HepG2 (cell line): Measurements from ENCODE around the gene ECSIT. TPM values are rescaled to one million over a fixed set of nuclear protein-coding genes. Genes with fewer than 3 reads are reported as not detected.

ENCODE experiments used
- ATF7-NPFF ChIP-seq: sonication (generic); formaldehyde crosslinking; IDR thresholded peaks from 2 replicates; pipeline ENCODE4 v1.8.1; 2023; ENCODE audit warnings: mild to moderate bottlenecking, low read depth, missing genetic modification reagents, moderate library complexity
- ERF ChIP-seq: IDR thresholded peaks from 2 replicates; pipeline ENCODE4 v1.6.1; 2018; ENCODE audit warnings: missing biosample characterization, missing genetic modification reagents
- GZF1 ChIP-seq: sonication (generic); formaldehyde crosslinking; IDR thresholded peaks from 2 replicates; pipeline ENCODE4 v1.5.1; 2020; ENCODE audit warnings: mild to moderate bottlenecking, missing genetic modification reagents
- RARG ChIP-seq: sonication (generic); formaldehyde crosslinking; IDR thresholded peaks from 2 replicates; pipeline ENCODE4 v1.4.0; 2020; ENCODE audit warnings: low read depth, mild to moderate bottlenecking, missing genetic modification reagents
- RORA ChIP-seq: sonication (generic); formaldehyde crosslinking; IDR thresholded peaks from 2 replicates; pipeline ENCODE4 v1.5.0; 2020; ENCODE audit warnings: mild to moderate bottlenecking, missing genetic modification reagents, moderate library complexity
- SOX6 ChIP-seq, 2 experiments: fragments of 450-650 bp in 1 of 2; sonication (generic) in 1 of 2; formaldehyde crosslinking in 1 of 2; IDR thresholded peaks; 2 replicates each; pipeline versions ENCODE4 v1.4.0 to v1.6.1; 2017 to 2020; ENCODE audit warnings: antibody characterized with exemption in 1 of 2, mild to moderate bottlenecking in 1 of 2, missing genetic modification reagents in 1 of 2
- STAT5B ChIP-seq: sonication (generic); formaldehyde crosslinking; IDR thresholded peaks from 2 replicates; pipeline ENCODE4 v1.4.0; 2020; ENCODE audit warnings: missing genetic modification reagents
- ZFX ChIP-seq: sonication (generic); formaldehyde crosslinking; IDR thresholded peaks from 2 replicates; pipeline ENCODE4 v1.4.0; 2020; ENCODE audit warnings: mild to moderate bottlenecking, low read depth, missing genetic modification reagents, moderate library complexity
- ZNF660 ChIP-seq: sonication (generic); formaldehyde crosslinking; IDR thresholded peaks from 2 replicates; pipeline ENCODE4 v1.5.1; 2020; ENCODE audit warnings: mild to moderate bottlenecking, low read depth, missing genetic modification reagents, borderline replicate concordance
- polyA plus RNA-seq, 8 experiments: library from polyadenylated mRNA; depleted of rRNA in 3 of 8; stranded (reverse) in 7 of 8; unstranded in 1 of 8; fragments of >200 nt; fragmentation: Illumina TruSeq in 4 of 8; extraction: Trizol in 4 of 8; gene quantifications; 2 replicates each; pipeline versions ENCODE4 v1.2.1 to v1.2.3, GENCODE V29; 2011 to 2016; ENCODE audit warnings: low read depth in 4 of 8, missing spikeins in 1 of 8, mixed read lengths in 1 of 8; ENCODE audit not compliant: insufficient read depth in 1 of 8
- total RNA-seq, 5 experiments: library from RNA; depleted of rRNA; stranded (reverse); fragments of >200 nt; fragmentation: Illumina TruSeq; extraction: Trizol; gene quantifications; 2 replicates each; pipeline ENCODE4 v1.2.3, GENCODE V29; 2016; ENCODE audit warnings: low read depth in 1 of 5
- TF ChIP-seq, protein P1 (sequence below): sonication (generic); formaldehyde crosslinking; IDR thresholded peaks from 2 replicates; pipeline ENCODE4 v1.5.1; 2020; ENCODE audit warnings: mild to moderate bottlenecking, missing genetic modification reagents, moderate library complexity
- TF ChIP-seq, protein P2 (sequence below): sonication (generic); formaldehyde crosslinking; IDR thresholded peaks from 2 replicates; pipeline ENCODE4 v1.4.0; 2020; ENCODE audit warnings: low read depth, missing genetic modification reagents
- TF ChIP-seq, protein P3 (sequence below): sonication (generic); formaldehyde crosslinking; IDR thresholded peaks from 2 replicates; pipeline ENCODE4 v1.4.0; 2020; ENCODE audit warnings: missing genetic modification reagents
- TF ChIP-seq, protein P4 (sequence below): sonication (generic); formaldehyde crosslinking; IDR thresholded peaks from 2 replicates; pipeline ENCODE4 v1.9.0; 2021; ENCODE audit warnings: missing genetic modification reagents, mild to moderate bottlenecking, borderline replicate concordance

Gene ECSIT
- total and polyA plus RNA-seq, 2 of the 13 experiments (the other 11 are each of a cell fraction or from before 2014, with no cell fraction given): 36.4 to 62.3 TPM

DNA sequence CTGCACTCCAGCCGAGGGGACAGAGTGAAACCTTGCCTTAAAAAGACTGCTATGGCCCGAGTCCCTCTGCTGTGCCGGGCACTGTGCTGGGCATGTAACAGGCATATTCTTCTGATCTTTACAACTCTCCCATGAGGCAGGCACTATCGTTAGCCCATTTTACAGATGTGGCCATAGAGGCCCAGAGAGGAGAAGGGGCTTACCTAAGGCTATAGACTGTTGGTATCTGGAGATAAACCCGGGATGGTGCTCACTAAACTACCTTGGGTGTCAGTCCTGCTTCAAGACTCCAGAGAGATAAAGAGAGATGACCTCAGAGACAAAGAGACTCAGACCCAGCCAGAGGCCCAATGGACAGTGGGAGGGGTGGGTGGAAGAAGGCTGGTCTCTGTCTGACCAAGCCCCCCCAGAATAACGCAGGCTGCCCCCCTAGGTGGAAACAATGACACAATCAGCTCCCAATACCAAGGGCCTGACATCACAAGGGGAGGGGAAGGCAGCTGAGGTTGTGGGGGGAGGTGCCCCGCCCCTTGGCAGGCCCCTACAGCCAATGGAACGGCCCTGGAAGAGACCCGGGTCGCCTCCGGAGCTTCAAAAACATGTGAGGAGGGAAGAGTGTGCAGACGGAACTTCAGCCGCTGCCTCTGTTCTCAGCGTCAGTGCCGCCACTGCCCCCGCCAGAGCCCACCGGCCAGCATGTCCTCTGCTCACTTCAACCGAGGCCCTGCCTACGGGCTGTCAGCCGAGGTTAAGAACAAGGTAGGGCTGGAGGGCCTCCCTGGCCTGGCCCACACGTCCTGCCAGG lies 9.5 kb upstream of the ECSIT start, which contains the start of gene CNN1 (continued):
- TF ChIP-seq, protein P1, sequence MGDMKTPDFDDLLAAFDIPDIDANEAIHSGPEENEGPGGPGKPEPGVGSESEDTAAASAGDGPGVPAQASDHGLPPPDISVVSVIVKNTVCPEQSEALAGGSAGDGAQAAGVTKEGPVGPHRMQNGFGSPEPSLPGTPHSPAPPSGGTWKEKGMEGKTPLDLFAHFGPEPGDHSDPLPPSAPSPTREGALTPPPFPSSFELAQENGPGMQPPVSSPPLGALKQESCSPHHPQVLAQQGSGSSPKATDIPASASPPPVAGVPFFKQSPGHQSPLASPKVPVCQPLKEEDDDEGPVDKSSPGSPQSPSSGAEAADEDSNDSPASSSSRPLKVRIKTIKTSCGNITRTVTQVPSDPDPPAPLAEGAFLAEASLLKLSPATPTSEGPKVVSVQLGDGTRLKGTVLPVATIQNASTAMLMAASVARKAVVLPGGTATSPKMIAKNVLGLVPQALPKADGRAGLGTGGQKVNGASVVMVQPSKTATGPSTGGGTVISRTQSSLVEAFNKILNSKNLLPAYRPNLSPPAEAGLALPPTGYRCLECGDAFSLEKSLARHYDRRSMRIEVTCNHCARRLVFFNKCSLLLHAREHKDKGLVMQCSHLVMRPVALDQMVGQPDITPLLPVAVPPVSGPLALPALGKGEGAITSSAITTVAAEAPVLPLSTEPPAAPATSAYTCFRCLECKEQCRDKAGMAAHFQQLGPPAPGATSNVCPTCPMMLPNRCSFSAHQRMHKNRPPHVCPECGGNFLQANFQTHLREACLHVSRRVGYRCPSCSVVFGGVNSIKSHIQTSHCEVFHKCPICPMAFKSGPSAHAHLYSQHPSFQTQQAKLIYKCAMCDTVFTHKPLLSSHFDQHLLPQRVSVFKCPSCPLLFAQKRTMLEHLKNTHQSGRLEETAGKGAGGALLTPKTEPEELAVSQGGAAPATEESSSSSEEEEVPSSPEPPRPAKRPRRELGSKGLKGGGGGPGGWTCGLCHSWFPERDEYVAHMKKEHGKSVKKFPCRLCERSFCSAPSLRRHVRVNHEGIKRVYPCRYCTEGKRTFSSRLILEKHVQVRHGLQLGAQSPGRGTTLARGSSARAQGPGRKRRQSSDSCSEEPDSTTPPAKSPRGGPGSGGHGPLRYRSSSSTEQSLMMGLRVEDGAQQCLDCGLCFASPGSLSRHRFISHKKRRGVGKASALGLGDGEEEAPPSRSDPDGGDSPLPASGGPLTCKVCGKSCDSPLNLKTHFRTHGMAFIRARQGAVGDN (CRISPR knock-in tag): peak; percentile 42
- TF ChIP-seq ERF (CRISPR knock-in tag) (no peak), STAT5B (CRISPR knock-in tag) (no peak), RORA (CRISPR knock-in tag) (no peak), RARG (no peak), ZFX (CRISPR knock-in tag) (0 out of 2 replicates have a peak, but pooled peaks have one; percentile 25), GZF1 (CRISPR knock-in tag) (no peak), ZNF660 (CRISPR knock-in tag) (no peak), SOX6 (IDR thresholded peaks at IDR 0.05) (no peak), SOX6 (CRISPR knock-in tag; IDR thresholded peaks at IDR 0.05) (0 out of 2 replicates have a peak, but pooled peaks have one; percentile 14), ATF7-NPFF (CRISPR knock-in tag) (no peak)
- TF ChIP-seq, protein P2, sequence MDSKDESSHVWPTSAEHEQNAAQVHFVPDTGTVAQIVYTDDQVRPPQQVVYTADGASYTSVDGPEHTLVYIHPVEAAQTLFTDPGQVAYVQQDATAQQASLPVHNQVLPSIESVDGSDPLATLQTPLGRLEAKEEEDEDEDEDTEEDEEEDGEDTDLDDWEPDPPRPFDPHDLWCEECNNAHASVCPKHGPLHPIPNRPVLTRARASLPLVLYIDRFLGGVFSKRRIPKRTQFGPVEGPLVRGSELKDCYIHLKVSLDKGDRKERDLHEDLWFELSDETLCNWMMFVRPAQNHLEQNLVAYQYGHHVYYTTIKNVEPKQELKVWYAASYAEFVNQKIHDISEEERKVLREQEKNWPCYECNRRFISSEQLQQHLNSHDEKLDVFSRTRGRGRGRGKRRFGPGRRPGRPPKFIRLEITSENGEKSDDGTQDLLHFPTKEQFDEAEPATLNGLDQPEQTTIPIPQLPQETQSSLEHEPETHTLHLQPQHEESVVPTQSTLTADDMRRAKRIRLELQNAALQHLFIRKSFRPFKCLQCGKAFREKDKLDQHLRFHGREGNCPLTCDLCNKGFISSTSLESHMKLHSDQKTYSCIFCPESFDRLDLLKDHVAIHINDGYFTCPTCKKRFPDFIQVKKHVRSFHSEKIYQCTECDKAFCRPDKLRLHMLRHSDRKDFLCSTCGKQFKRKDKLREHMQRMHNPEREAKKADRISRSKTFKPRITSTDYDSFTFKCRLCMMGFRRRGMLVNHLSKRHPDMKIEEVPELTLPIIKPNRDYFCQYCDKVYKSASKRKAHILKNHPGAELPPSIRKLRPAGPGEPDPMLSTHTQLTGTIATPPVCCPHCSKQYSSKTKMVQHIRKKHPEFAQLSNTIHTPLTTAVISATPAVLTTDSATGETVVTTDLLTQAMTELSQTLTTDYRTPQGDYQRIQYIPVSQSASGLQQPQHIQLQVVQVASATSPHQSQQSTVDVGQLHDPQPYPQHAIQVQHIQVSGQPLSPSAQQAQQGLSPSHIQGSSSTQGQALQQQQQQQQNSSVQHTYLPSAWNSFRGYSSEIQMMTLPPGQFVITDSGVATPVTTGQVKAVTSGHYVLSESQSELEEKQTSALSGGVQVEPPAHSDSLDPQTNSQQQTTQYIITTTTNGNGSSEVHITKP (CRISPR knock-in tag): peak; percentile 64; the same call in 1 of the 2 replicates
- TF ChIP-seq, protein P3, sequence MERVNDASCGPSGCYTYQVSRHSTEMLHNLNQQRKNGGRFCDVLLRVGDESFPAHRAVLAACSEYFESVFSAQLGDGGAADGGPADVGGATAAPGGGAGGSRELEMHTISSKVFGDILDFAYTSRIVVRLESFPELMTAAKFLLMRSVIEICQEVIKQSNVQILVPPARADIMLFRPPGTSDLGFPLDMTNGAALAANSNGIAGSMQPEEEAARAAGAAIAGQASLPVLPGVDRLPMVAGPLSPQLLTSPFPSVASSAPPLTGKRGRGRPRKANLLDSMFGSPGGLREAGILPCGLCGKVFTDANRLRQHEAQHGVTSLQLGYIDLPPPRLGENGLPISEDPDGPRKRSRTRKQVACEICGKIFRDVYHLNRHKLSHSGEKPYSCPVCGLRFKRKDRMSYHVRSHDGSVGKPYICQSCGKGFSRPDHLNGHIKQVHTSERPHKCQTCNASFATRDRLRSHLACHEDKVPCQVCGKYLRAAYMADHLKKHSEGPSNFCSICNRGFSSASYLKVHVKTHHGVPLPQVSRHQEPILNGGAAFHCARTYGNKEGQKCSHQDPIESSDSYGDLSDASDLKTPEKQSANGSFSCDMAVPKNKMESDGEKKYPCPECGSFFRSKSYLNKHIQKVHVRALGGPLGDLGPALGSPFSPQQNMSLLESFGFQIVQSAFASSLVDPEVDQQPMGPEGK (CRISPR knock-in tag): peak; percentile 63; the same call in 1 of the 2 replicates
- TF ChIP-seq, protein P4, sequence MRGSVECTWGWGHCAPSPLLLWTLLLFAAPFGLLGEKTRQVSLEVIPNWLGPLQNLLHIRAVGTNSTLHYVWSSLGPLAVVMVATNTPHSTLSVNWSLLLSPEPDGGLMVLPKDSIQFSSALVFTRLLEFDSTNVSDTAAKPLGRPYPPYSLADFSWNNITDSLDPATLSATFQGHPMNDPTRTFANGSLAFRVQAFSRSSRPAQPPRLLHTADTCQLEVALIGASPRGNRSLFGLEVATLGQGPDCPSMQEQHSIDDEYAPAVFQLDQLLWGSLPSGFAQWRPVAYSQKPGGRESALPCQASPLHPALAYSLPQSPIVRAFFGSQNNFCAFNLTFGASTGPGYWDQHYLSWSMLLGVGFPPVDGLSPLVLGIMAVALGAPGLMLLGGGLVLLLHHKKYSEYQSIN: no peak
